K562 (cell line): Measurements from ENCODE around the gene SYNE1.

Source experiments
- NFIC ChIP-seq: fragments of 450-650 bp; IDR thresholded peaks from 2 replicates; pipeline ENCODE4 v1.6.1; 2017; ENCODE audit warnings: mild to moderate bottlenecking, inconsistent platforms
- RAD21 ChIP-seq, 2 experiments: fragments of 250-450 bp in 1 of 2; fragments of 450-650 bp in 1 of 2; sonication (Bioruptor Pico) in 1 of 2; formaldehyde crosslinking in 1 of 2; IDR thresholded peaks in 1 of 2; conservative IDR thresholded peaks in 1 of 2; 2 replicates each; pipeline versions ENCODE4 v1.4.0 to v1.8.0; 2020 to 2022; ENCODE audit warnings: mild to moderate bottlenecking in 2 of 2, moderate library complexity in 1 of 2
- TF ChIP-seq, protein P1 (sequence below): sonication (generic); formaldehyde crosslinking; IDR thresholded peaks from 2 replicates; pipeline ENCODE4 v1.8.0; 2023; ENCODE audit warnings: mild to moderate bottlenecking, missing genetic modification reagents

DNA sequence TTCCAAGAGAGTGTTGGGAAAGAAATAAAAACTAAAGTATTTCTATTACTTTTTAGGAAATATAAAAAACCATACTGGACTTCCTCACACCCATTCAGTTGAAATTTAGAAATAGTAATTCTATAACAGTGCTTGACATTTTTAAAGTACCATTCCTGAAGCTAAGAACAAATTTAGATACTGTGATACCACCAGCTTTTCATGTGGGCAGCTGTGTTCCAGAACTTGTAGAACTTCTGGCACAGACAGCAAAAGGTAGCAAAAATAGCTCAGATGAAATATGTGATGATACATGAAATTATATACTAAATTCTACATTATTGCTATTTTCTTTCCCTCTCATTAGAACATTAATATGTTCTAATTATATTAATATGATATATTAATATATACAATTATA, 346.5 kb downstream of the SYNE1 start:
- TF ChIP-seq, protein P1, sequence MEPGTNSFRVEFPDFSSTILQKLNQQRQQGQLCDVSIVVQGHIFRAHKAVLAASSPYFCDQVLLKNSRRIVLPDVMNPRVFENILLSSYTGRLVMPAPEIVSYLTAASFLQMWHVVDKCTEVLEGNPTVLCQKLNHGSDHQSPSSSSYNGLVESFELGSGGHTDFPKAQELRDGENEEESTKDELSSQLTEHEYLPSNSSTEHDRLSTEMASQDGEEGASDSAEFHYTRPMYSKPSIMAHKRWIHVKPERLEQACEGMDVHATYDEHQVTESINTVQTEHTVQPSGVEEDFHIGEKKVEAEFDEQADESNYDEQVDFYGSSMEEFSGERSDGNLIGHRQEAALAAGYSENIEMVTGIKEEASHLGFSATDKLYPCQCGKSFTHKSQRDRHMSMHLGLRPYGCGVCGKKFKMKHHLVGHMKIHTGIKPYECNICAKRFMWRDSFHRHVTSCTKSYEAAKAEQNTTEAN = no peak
- no peak for TF ChIP-seq NFIC
- TF ChIP-seq RAD21 (CRISPR knock-in tag; conservative IDR thresholded peaks at IDR 0.05 in 1 of 2, IDR thresholded peaks at IDR 0.05 in 1 of 2) = no peak
